Measurements from ENCODE around the gene RNF6. TPM values are rescaled to one million over a fixed set of nuclear protein-coding genes. Genes with fewer than 3 reads are reported as not detected.

RNF6 gene
- polyA plus RNA-seq, 1 donor from 2014 or later: 15.8 TPM

- no peaks in the 10 kb centered on the region for H4K20me1 ChIP-seq (ENCODE audit: insufficient read depth)
- H3K4me2 ChIP-seq (ENCODE audit: low read length): no peak overlapping the region
- no peaks in the 10 kb centered on the region for H3K36me3 ChIP-seq (ENCODE audit: insufficient read depth, low read length)
- H3K27me3 ChIP-seq (ENCODE audit: insufficient read depth, low read depth, low read length): no peaks in the 10 kb centered on the region
- TF ChIP-seq POLR2AphosphoS5 (IDR thresholded peaks at IDR 0.05): no peak
- no peak for TF ChIP-seq MXI1 (conservative IDR thresholded peaks at IDR 0.05; ENCODE audit: poor library complexity, severe bottlenecking)
- TF ChIP-seq TAF1 (IDR thresholded peaks at IDR 0.05; ENCODE audit: low read depth): no peak
- TF ChIP-seq EZH2 (IDR thresholded peaks at IDR 0.05; ENCODE audit: borderline replicate concordance, insufficient read depth, low read length, poor library complexity, severe bottlenecking): no peak
- no peak for TF ChIP-seq RAD21 (conservative IDR thresholded peaks at IDR 0.05)
- no peak overlapping the region for H3K4me3 ChIP-seq (ENCODE audit: low read length)
- H3F3A ChIP-seq (ENCODE audit: insufficient read depth, low read length, poor library complexity, severe bottlenecking): no peaks in the 10 kb centered on the region
- H3K9ac ChIP-seq (ENCODE audit: low read length): no peak overlapping the region
- no peaks in the 10 kb centered on the region for H3K9me2 ChIP-seq (ENCODE audit: insufficient read depth, low read length)
- H2AFZ ChIP-seq (ENCODE audit: low read depth, low read length): no peak overlapping the region
- no peak overlapping the region for H3K27ac ChIP-seq (ENCODE audit: low read length)
- no peaks in the 10 kb centered on the region for H3K9me3 ChIP-seq (ENCODE audit: low read length)
- H3K79me2 ChIP-seq (replicated peaks; ENCODE audit: insufficient read depth, low read length): no peaks in the 10 kb centered on the region
These were observed 21.3 kb downstream of the RNF6 start for GRCh38 chr13:26200811-26201210.

- H3K9me3 ChIP-seq (ENCODE audit: low read length): no peaks in the 10 kb centered on the region
- H3K4me3 ChIP-seq (ENCODE audit: low read length): no peak overlapping the region
- no peak overlapping the region for H3K9ac ChIP-seq (ENCODE audit: low read length)
- H3K27ac ChIP-seq (ENCODE audit: low read length): no peak overlapping the region
- H3K4me2 ChIP-seq (ENCODE audit: low read length): no peak overlapping the region
- no peaks in the 10 kb centered on the region for H4K20me1 ChIP-seq (ENCODE audit: insufficient read depth)
- H3K79me2 ChIP-seq (replicated peaks; ENCODE audit: insufficient read depth, low read length): no peaks in the 10 kb centered on the region
- no peak for TF ChIP-seq REST (IDR thresholded peaks at IDR 0.05; ENCODE audit: borderline replicate concordance)
- TF ChIP-seq SMC3 (conservative IDR thresholded peaks at IDR 0.05; ENCODE audit: poor library complexity): no peak
- TF ChIP-seq TAF1 (IDR thresholded peaks at IDR 0.05; ENCODE audit: low read depth): no peak
- no peak for TF ChIP-seq RAD21 (conservative IDR thresholded peaks at IDR 0.05)
- TF ChIP-seq POLR2AphosphoS5 (IDR thresholded peaks at IDR 0.05): no peak
- TF ChIP-seq EP300 (conservative IDR thresholded peaks at IDR 0.05; ENCODE audit: poor library complexity, severe bottlenecking): no peak
- no peak for TF ChIP-seq EZH2 (IDR thresholded peaks at IDR 0.05; ENCODE audit: borderline replicate concordance, insufficient read depth, low read length, poor library complexity, severe bottlenecking)
- no peak for TF ChIP-seq CTCF (IDR thresholded peaks at IDR 0.05; ENCODE audit: poor library complexity, severe bottlenecking)
- no peak for TF ChIP-seq MXI1 (conservative IDR thresholded peaks at IDR 0.05; ENCODE audit: poor library complexity, severe bottlenecking)
- no peaks in the 10 kb centered on the region for H3K9me2 ChIP-seq (ENCODE audit: insufficient read depth, low read length)
- no peaks in the 10 kb centered on the region for H3F3A ChIP-seq (ENCODE audit: insufficient read depth, low read length, poor library complexity, severe bottlenecking)
- H3K27me3 ChIP-seq (ENCODE audit: insufficient read depth, low read depth, low read length): no peaks in the 10 kb centered on the region
- H2AFZ ChIP-seq (ENCODE audit: low read depth, low read length): no peak overlapping the region
- no peaks in the 10 kb centered on the region for H3K36me3 ChIP-seq (ENCODE audit: insufficient read depth, low read length)
These were observed 24.0 kb downstream of the RNF6 start for GRCh38 chr13:26198116-26198515.

All from neural cell (in vitro differentiated cells).